ENCODE measurements around the gene AURKAIP1. TPM values are rescaled to one million over a fixed set of nuclear protein-coding genes. Genes with fewer than 3 reads are reported as not detected.

Gene AURKAIP1
- total and polyA plus RNA-seq, 2 donors (not counting 1 experiment from before 2014, with no cell fraction given), result 42.2 to 85.2 TPM

DNA sequence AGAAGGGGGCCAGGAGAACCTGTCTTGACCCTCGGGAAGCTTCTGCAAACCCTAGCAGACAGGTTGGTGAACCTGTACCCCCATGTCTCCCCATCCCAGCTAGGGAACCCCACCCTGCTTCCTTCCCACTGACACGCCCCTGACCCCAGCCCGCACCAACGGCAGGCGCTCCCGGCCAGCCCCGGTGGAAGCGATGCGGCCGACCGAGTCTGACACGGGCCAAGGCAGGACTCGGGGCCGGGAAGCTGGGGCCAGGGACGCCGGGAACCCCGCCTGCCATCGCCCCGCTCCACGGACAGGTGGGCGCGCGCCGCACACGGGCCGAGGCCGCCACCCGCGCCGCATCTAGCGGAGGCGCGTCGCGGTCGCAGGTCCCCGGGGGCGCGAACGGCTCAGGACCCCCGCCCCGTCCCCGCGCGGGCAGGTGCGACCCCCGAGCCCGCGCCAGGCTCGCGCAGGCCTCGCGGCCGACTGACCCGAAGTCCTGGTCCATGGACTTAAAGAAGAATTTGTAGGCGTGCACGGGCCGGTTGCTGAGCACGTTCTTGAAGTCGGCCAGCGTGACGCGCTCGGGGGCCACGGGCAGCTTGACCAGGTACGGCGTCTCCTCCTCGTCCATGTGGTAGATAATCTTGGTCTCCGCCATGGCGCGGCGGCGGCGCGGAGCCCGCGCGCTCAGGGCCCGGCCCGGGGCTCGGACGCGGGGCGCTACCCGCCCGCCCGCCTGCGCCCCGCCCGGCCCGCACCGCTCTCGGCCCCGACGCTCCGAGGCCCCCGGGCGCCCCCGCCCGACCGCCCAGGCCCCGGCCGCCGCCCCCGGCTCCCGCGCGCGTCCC, 26.4 kb downstream of the AURKAIP1 start:
- TF ChIP-seq EZH2 (IDR thresholded peaks at IDR 0.05; ENCODE audit: low read length, missing control alignments), result no peak
- TF ChIP-seq, protein P1, sequence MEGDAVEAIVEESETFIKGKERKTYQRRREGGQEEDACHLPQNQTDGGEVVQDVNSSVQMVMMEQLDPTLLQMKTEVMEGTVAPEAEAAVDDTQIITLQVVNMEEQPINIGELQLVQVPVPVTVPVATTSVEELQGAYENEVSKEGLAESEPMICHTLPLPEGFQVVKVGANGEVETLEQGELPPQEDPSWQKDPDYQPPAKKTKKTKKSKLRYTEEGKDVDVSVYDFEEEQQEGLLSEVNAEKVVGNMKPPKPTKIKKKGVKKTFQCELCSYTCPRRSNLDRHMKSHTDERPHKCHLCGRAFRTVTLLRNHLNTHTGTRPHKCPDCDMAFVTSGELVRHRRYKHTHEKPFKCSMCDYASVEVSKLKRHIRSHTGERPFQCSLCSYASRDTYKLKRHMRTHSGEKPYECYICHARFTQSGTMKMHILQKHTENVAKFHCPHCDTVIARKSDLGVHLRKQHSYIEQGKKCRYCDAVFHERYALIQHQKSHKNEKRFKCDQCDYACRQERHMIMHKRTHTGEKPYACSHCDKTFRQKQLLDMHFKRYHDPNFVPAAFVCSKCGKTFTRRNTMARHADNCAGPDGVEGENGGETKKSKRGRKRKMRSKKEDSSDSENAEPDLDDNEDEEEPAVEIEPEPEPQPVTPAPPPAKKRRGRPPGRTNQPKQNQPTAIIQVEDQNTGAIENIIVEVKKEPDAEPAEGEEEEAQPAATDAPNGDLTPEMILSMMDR (conservative IDR thresholded peaks at IDR 0.05 in 1 of 2, IDR thresholded peaks at IDR 0.05 in 1 of 2; ENCODE audit: low read depth in 1 of 2, low read length in 2 of 2), result no peak
- Histone ChIP-seq H3K4me3 (replicated peaks in 1 of 4; ENCODE audit: control extremely low read depth in 1 of 4, insufficient read depth in 1 of 4, low read depth in 3 of 4, low read length in 4 of 4) (peak overlapping the region; percentile 74 to 82 (median 78)), H3K27ac (ENCODE audit: insufficient read depth, low read length) (peak overlapping the region; percentile 66), H4K20me1 (ENCODE audit: control insufficient read depth, extremely low read depth, insufficient read depth, low read length) (no peaks in the 10 kb centered on the region), H3K79me2 (ENCODE audit: control insufficient read depth, insufficient read depth, low read length) (peaks cover 69% of the 10 kb centered on the region), H3K36me3 (ENCODE audit: control insufficient read depth, insufficient read depth, low read length) (peaks cover 12% of the 10 kb centered on the region), H3K27me3 (ENCODE audit: control insufficient read depth, insufficient read depth, low read length) (no peaks in the 10 kb centered on the region), H3K4me1 (ENCODE audit: control insufficient read depth, extremely low read depth, insufficient read depth, low read length) (peaks cover 40% of the 10 kb centered on the region), H3K9ac (ENCODE audit: insufficient read depth, low read length) (peak overlapping the region; percentile 69), H3K9me3 (ENCODE audit: control insufficient read depth, insufficient read depth, low read depth, low read length) (no peaks in the 10 kb centered on the region), H3K4me2 (ENCODE audit: extremely low read depth, insufficient read depth, low read length) (peak overlapping the region; percentile 89), H2AFZ (ENCODE audit: low read length) (no peak overlapping the region)
- DNase-seq (ENCODE audit: low read depth in 2 of 2), result peak; percentile 49 to 54

DNA sequence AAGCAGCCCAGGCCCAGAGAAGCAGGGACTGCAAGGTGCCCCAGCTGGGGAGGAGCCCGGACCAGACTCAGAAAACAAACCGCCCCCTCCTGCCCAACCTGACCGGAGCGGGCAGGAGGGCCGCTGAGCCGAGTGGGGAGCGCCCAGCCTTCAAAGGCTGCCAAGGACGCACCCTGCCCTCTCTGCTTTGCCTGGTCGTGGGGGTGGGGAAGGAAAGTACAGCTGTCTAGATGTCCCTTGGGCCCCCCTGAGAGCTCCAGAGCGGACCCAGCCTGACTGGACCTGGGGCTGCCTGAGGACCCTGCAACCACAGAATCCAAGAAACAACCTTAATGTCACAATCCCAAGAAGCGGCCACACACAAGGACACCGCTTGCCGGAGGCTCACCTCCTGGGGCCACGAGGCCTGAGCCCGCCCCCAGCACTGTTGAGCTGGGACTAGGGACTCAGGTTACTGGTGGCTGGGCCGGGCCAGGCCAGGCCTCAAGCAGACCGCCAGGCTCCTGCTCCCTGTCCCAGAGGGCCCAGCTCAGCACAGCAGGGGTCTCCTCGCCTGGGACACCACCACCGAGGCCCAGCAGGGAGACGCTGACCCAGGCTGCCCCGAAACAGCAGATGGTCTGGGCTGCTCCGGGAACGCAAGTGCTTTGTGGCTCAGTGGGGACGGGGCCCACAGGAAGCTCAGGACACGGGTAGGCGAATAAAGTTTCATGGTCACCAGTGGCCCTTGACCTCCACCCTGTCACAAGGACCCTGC, 27.2 kb downstream of the AURKAIP1 start:
- Histone ChIP-seq H3K4me2 (ENCODE audit: extremely low read depth, insufficient read depth, low read length) (peak overlapping the region; percentile 89), H3K79me2 (ENCODE audit: control insufficient read depth, insufficient read depth, low read length) (peaks cover 69% of the 10 kb centered on the region), H2AFZ (ENCODE audit: low read length) (no peak overlapping the region), H3K27ac (ENCODE audit: insufficient read depth, low read length) (peak overlapping the region; percentile 66), H3K27me3 (ENCODE audit: control insufficient read depth, insufficient read depth, low read length) (no peaks in the 10 kb centered on the region), H3K36me3 (ENCODE audit: control insufficient read depth, insufficient read depth, low read length) (peaks cover 5% of the 10 kb centered on the region), H3K4me1 (ENCODE audit: control insufficient read depth, extremely low read depth, insufficient read depth, low read length) (peaks cover 39% of the 10 kb centered on the region), H3K9ac (ENCODE audit: insufficient read depth, low read length) (peak overlapping the region; percentile 69), H3K9me3 (ENCODE audit: control insufficient read depth, insufficient read depth, low read depth, low read length) (no peaks in the 10 kb centered on the region), H3K4me3 (replicated peaks in 1 of 4; ENCODE audit: control extremely low read depth in 1 of 4, insufficient read depth in 1 of 4, low read depth in 3 of 4, low read length in 4 of 4) (peak overlapping the region; percentile 74 to 82 (median 78)), H4K20me1 (ENCODE audit: control insufficient read depth, extremely low read depth, insufficient read depth, low read length) (no peaks in the 10 kb centered on the region)
- DNase-seq (ENCODE audit: low read depth in 2 of 2), result peak in 1 of 2 donors; percentile 45
- TF ChIP-seq, protein P1 (conservative IDR thresholded peaks at IDR 0.05 in 1 of 2, IDR thresholded peaks at IDR 0.05 in 1 of 2; ENCODE audit: low read depth in 1 of 2, low read length in 2 of 2), result no peak
- TF ChIP-seq EZH2 (IDR thresholded peaks at IDR 0.05; ENCODE audit: low read length, missing control alignments), result no peak

DNA sequence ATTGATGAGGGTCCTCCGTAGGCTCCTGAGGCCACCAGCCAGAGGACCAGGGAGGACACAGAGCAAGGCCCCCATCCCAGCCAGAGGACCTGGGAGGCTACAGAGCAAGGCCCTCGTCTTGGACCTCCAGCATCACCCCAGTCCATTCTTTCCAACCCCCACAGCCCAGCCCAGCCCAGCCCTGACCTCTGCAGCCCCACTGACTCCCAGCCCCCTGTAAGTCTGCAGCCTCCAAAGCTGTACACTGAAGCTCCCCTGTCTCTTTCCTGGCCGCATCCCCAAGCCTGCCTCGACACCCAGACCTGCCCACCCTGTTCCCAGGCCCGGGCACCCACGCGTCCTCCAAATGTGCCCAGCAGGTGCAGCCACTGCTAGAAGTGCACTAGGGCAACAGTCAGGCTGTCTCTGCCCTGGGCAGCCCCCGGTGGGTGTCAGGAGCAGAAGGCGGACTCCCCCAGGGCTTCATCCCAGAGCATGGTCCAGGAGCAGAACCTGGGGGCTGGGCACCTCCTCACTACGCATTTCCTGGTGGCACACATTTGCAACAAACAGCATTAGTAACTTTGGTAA, 27.9 kb downstream of the AURKAIP1 start:
- H3K9me3 ChIP-seq (ENCODE audit: control insufficient read depth, insufficient read depth, low read depth, low read length), result no peaks in the 10 kb centered on the region
- no peak for TF ChIP-seq EZH2 (IDR thresholded peaks at IDR 0.05; ENCODE audit: low read length, missing control alignments)
- TF ChIP-seq, protein P1 (conservative IDR thresholded peaks at IDR 0.05 in 1 of 2, IDR thresholded peaks at IDR 0.05 in 1 of 2; ENCODE audit: low read depth in 1 of 2, low read length in 2 of 2), result no peak
- no peaks in the 10 kb centered on the region for H3K36me3 ChIP-seq (ENCODE audit: control insufficient read depth, insufficient read depth, low read length)
- no peak overlapping the region for H3K27ac ChIP-seq (ENCODE audit: insufficient read depth, low read length)
- H3K4me3 ChIP-seq (replicated peaks in 1 of 4; ENCODE audit: control extremely low read depth in 1 of 4, insufficient read depth in 1 of 4, low read depth in 3 of 4, low read length in 4 of 4), result peak overlapping the region; percentile 74 to 82 (median 78)
- no peaks in the 10 kb centered on the region for H4K20me1 ChIP-seq (ENCODE audit: control insufficient read depth, extremely low read depth, insufficient read depth, low read length)
- H3K27me3 ChIP-seq (ENCODE audit: control insufficient read depth, insufficient read depth, low read length), result no peaks in the 10 kb centered on the region
- DNase-seq (ENCODE audit: low read depth in 2 of 2), result no peak
- no peak overlapping the region for H2AFZ ChIP-seq (ENCODE audit: low read length)
- H3K79me2 ChIP-seq (ENCODE audit: control insufficient read depth, insufficient read depth, low read length), result peaks cover 69% of the 10 kb centered on the region
- peak overlapping the region; percentile 89 for H3K4me2 ChIP-seq (ENCODE audit: extremely low read depth, insufficient read depth, low read length)
- H3K4me1 ChIP-seq (ENCODE audit: control insufficient read depth, extremely low read depth, insufficient read depth, low read length), result peaks cover 32% of the 10 kb centered on the region
- no peak overlapping the region for H3K9ac ChIP-seq (ENCODE audit: insufficient read depth, low read length)
